NCI-H128 (cell line): Measurements from ENCODE around the gene RAMP3.

Source experiments
- DNase-seq: peaks from one replicate; lab custom pipeline; 2025; ENCODE audit not compliant: unreplicated experiment; lab: John Stamatoyannopoulos, UW

The RAMP3 gene

GRCh38 chr7:45178241-45179225 is 20.9 kb downstream of the RAMP3 start:
- DNase-seq: no peak

DNA sequence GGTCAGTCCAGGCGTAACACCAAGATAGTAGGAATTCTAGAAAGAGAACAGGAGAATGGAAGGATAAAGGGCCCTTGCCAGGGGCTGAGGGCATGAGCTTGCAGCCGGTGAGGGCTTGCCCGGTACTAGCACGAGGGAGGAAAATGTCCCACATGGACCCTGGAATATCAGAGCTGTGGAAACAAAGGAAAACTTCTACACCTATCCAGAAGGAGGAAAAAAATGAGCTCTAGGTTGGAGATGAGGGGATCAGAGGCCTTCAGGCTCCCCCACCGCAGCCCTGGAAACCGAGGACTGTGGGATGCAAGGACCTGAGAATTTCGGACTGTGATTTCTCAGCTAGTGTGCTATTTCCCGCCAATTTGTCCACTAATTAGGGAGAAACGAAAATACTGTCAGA is 22.1 kb downstream of the RAMP3 start:
- no peak for DNase-seq

- DNase-seq: no peak
These were observed 22.7 kb downstream of the RAMP3 start for GRCh38 chr7:45180084-45180986.

DNA sequence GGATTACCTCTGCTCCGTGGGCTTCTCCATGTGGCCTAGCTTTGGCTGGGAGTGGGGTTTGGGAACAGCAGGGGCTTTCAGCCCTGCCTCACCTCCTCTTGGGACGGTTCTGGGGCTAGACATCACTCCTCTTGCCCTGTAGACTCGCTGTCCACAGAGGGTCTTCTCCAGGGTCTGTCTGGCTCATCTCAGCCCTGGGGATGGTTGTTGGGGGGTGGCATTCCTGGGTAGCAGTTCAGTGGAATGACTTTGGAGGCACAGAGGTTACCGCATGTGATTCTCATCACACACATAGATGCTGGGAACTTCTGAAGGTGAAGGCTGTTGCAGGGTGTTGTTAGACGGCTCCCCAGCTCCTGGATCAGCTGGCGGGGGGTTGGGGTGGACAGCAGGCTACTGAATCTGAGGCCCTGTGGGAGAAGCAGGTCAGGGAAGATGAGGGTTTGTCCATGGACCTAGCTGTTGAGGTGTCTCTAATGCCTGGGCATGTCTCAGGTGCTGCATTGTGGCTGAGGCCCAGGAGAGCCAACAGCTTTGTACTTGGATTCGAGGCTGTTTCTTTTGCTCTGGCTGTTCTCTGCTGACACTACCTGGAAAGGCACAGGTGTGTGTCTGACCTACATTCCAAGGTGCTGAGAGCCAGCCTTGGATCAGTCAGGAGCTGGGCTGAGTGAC is 23.8 kb downstream of the RAMP3 start:
- DNase-seq: no peak

GRCh38 chr7:45181991-45182855 is 24.6 kb downstream of the RAMP3 start:
- no peak for DNase-seq

GRCh38 chr7:45182856-45183710 is 25.5 kb downstream of the RAMP3 start:
- DNase-seq: no peak

GRCh38 chr7:45183711-45184210 is 26.2 kb downstream of the RAMP3 start:
- DNase-seq: no peak

- no peak for DNase-seq
These were observed 26.9 kb downstream of the RAMP3 start for GRCh38 chr7:45184326-45185027.

- no peak for DNase-seq
These were observed 27.7 kb downstream of the RAMP3 start for GRCh38 chr7:45185028-45185863.

DNA sequence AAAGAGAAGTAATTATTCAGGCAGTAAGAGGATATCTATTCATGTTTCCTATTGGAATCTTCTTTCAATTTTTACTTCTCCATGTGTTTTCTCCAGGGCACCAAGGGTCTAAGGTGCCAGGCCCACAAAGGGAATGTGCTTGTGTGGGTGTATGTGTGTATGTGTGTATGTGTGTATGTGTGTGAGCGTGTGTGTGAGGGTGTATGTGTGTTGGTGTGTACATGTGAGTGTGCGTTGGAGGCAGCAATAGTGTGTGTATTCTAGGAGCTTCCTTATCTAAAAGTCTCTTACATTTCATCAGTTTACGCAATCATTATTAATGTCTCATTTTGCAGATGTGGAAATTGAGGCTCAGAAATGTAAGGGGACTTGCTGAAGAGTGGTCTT is 28.3 kb downstream of the RAMP3 start:
- DNase-seq: no peak

- no peak for DNase-seq
These were observed 28.7 kb downstream of the RAMP3 start for GRCh38 chr7:45186261-45186813.

DNA sequence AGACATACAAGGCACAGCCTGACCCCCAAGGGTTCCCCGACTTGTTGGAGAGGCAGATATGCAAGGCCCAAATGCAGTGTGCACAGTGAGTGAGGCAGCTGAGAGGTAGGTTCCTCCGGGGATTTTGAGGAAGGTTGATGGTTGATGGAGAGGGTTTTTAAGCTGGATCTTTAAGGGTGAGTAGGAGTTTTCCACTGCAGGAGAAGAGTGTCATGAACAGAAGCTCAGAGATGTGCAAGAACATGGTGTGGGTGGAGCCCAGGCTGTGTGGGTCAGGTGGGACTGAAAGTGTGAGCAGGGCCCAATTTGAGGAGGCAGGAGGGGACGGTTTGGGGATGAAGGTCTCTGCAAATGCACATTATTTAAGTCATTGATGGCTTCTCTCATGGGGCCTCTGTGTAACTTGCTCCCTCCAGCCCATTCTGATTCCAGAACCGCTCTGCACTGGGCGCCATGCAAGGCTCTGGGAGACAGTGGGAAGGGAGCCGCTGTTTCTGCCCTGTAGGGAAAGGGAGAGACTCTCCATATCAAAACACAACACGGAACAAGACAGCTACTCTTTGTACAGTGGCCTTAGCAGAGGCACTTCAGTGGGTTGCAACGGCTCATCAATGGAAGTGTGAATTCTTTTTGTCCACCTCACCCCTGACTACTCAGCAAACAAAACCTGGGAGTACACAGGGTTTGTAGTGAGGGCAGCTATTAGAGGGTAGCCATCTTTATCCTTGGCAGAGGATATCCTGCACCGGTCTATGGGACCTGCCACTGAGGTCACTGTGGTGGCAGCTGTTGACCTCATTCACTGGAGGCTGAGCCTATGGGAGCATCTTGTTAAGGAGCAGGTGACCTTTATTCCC is 29.7 kb downstream of the RAMP3 start:
- DNase-seq: no peak

DNA sequence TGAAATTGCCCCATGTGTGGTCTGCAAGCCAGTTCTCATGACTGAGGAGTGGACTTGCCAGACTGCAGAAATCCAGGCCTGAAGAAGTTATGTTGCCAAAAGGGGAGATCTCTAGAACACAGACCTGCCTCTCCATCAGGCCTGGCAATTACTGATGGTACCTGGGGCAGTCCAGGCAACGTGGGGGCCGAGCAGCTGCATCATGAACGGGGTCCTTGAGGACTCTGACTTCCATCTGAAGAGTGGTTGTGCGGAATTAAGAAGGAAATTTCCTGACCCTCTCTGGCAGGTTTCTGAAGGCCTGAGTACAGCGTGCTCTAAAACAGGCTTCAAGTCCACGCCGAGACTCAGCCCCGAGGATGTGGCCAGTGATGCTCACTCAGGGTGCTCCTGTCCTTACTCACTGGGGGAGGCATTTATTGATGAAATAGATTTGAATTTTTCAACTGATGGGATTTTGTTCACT is 30.4 kb downstream of the RAMP3 start:
- DNase-seq: no peak

- DNase-seq: no peak
These were observed 31.1 kb downstream of the RAMP3 start for GRCh38 chr7:45188736-45189135.

- no peak for DNase-seq
These were observed 31.8 kb downstream of the RAMP3 start for GRCh38 chr7:45189151-45189970.
